HG03025 (cell line): ENCODE measurements around the gene ACAD10.

Experiments
- ATAC-seq: cut with Tn5 transposase; IDR thresholded peaks from one replicate; pipeline ENCODE4 v1.9.1; 2021; ENCODE audit warnings: mild to moderate bottlenecking, moderate library complexity; ENCODE audit not compliant: unreplicated experiment, low FRiP score

ACAD10 gene

DNA sequence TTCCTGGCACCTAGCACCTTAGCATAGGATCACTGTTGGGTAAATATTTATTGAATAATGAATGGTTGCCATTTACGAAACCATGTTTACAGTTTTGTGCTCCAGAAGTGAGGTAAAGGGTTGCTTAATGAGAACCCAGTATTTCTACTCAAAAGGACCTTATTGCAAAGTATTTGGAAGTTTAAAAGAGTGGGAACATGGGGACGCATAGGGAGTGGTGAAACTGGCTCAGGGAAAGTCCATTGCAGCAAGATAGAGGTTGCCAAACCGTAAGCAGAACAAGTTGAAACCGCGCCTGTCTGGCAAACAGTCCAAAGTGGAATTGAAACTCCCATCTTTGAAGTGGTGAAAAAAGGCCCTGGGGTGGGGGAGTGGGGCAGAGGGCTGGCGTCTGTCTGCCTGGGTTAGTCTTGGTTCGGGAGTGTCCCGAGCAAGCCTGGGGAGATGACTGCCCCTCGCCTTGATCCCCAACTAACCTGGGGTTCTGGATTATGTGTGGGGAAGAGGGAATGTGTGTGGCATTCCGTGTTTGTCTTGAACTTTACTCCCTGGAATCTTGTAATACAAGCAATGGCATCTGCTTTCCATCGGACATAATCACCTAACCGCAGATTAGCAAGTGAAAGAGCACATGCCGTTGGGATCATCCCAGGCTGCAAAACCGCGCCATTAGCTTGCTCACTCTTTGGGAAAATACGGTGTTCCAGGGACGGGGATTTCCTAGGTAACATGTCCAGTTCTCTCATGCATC is 88.1 kb downstream of the ACAD10 start:
- ATAC-seq, result no peak

DNA sequence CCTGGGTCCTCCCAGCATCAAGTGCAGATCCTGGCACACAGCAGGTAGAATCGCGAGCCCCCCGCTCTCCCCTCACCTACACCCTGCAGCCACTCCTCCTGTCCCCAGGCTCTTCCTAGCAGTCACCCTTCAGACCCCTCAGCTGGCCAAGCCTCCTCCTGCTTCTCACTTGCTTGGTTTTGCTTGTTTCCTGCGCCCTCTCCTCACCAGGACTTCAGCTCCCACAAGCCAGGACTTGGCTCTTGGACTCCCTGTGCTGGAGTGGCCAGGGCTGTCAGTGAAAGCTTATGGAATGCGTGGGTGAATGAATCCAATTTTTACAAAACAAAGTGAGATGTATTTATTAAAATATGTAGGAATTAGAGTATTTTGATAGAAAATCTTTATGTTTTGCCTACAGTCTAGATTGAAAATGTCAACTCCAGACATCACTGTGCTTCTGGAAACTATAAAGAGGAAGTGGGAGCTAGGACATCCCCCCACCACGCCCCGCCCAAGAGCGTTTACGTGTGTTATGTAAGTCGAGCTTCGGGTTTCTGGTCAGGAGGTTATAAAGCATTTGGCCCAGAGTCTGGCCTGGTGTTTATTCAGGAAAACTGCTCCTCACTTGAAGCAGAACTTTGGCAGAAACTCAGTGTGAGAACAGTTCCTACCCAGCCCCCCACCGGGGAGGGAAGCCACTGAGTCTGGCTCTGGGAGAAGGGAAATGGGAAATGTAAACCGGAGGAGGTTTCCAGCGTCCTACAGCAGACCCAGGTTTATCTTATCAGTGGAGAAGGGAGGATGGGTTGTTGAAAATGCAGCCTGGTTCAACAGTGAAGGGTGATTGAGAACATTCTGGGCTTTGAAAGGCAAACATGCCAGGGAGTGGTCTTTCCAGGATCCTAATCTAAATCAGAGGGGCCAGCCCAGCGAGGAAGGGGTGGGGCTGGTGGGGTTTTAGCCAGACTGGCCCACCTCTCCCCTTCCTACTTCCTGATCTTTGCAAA is 89.6 kb downstream of the ACAD10 start:
- ATAC-seq, result peak; percentile 50

DNA sequence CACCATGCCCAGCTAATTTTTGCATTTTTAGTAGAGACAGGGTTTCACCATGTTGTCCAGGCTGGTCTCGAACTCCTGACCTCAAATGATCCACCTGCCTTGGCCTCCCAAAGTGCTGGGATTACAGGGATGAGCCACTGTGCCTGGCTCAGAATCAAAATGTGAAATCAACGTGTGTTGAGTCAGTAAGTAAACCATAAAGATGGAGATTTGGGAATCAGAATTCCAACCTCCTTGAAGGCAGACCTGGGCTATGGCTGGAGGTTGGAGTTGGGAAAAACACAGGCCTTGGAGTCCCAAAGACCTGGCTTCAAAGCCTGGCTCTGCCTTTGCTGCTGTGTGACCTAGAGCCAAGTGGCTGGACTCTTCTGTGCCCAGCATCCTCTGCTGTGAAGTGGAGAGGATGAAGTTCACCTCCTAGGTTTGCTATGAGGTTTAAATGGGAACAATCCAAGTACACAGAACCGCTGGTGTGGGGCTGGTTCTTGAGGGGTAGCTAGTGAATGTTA is 91.0 kb downstream of the ACAD10 start:
- no peak for ATAC-seq

DNA sequence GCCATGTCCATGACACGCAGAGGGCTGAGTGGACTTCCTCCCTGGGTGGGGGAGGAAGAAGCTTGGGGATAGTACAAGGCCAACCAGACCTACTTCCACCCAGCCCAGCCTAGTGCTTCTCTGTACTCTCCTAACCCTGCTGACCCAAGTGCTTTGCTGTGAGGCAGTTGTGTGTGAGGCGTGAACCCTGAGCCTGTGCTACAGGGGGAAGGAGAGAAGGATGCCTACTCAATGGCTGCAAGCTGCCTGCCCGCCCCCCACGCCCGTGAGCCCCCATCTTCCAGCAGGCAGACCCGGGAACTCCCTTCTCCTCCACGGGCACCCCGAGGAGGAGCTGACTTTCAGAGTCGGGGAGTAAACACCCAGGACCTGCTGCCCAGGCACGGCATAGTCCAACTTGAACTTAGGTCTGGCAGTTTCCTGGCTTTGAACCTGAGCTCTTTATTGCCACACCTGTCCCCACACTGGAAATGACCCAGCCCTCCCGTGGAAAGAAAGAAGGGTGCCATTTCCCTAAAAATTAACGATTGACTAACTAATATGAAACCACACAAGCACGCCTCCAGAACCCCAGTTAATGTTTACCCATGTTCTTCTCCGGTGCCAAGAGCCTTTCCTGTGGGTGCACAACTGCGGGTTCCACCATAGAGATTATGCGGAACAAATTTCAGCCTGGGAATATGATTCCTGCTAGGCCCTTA is 91.6 kb downstream of the ACAD10 start:
- no peak for ATAC-seq

DNA sequence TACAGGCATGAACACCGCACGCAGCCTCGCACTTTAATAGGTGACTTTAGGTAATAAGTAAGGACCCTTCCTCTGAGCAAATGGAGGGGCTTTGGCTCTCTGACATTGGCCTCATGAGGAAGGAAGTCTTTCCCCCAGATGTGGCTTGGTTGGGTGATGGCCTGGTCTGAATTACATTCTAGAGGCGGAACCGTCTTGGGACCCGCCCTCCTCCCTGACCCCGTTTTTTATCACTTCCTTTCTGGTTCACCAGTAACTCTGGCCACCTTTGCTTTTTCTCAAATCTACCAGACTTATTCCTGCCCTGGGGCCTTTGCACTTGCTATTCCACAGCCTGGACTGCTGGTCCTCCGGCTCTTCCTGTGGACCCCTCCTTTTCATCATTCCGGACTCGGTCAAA is 94.3 kb downstream of the ACAD10 start:
- ATAC-seq, result no peak

DNA sequence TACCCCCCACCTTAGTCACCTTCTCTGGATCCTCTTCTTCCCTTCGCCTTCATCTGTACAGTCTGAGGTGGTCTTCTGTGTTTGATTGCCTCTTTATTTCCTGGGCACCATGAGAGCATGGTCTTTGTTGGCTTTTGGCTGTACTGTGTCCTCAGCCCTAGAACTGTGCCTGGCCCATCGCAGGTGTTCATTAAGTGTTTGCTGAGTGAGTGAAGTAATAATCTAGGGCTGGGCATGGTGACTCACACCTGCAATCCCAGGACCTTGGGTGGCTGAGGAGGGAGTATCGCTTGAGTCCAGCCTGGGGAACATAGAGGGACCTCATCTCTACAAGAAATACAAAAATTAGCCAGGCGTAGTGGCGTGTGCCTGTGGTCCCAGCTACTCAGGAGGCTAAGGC is 94.8 kb downstream of the ACAD10 start:
- ATAC-seq, result no peak

DNA sequence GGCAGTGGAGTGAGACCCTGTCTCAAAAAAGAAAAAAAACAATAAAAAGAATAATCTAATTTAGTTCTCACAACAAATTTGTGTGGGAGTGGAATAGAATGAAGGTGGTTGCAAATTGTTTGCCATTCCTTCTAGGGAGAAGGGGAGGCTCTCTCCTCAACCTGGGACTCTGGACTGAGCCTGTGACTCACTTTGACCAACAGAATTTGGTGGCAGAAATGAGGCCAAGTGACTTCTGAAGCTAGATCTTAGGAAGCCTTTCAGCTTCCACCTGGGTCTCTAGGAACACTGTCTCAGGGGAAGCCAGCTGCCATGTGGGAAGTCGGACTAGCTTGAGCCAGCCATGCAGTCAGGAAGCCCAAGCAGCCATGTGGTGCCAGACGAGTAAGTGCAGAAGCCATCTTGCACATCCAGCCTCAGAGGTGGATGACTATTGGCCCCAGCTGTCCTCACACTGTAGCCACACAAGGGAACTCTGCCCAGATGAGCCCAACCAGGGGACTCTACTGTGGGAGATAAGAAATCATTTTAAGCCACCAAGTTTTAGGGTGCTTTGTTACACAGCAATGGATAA is 95.3 kb downstream of the ACAD10 start:
- no peak for ATAC-seq

DNA sequence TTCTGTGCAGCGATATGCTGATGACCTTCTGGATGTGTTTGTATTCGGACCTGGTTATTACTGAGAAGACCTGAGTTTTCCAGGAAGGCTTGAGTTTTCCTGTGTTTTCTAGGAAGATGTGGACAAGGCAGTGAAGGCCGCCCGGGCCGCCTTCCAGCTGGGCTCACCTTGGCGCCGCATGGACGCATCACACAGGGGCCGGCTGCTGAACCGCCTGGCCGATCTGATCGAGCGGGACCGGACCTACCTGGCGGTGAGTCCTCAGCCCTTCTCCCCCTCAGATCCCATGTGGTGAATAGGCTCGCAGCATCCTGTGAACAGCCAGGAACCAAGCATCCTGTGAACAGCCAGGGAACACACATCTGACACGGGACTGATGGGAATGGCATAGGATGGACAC is 97.2 kb downstream of the ACAD10 start:
- no peak for ATAC-seq

DNA sequence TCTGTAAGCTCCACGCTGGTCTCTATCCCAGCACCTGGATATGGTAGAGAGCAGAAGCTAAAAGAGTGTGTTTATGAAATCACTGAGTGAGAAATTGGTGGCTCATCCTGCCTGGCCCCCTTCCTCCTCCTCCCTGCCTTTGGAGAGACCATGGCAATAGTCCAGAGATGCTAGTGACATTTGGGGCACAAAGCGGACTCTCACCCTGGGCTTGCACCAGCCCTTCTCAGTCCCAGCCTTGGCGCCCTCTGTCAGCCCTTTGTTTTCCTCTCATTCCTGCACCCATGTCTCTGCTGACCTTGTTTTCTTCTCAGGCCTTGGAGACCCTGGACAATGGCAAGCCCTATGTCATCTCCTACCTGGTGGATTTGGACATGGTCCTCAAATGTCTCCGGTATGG is 99.1 kb downstream of the ACAD10 start:
- no peak for ATAC-seq

DNA sequence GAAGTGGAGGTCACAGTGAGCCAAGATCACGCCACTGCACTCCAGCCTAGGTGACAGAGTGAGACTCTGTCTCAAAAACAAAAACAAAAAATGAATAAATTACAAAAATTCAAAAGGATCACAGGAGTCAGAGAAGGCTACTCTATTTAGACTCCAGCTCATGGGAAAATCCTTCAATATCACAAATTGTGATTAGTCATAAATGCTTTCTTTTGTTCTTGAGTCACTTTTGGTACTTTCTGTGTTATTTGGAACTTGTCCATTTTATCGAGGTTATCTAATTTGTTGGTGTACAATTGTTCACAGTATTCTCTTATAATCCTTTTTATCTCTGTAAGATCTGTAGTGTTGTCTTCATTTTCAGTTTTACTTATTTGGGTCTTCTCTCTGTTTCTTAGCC is 99.8 kb downstream of the ACAD10 start:
- ATAC-seq, result no peak

DNA sequence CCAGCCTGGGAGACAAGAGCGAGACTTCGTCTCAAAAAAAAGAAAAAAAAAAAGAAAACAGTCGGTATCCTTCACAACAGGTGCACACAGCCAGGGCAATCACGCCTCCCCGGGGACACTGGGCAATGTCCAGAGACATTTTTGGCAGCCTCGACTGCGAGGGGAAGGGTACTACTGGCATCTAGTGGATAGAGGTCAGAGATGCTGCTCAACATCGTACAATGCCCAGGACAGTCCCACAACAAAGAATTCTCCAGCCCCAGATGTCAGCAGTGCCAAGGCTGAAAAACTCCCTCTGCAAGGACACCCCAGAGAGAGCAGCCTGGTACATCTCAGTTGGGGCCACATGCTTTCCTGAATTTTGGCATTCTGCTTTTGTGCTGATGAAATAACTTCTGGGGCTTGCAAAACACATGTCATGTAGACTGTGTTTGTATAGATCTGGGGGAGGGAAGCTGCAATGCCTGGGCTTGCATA is 102.4 kb downstream of the ACAD10 start:
- no peak for ATAC-seq

DNA sequence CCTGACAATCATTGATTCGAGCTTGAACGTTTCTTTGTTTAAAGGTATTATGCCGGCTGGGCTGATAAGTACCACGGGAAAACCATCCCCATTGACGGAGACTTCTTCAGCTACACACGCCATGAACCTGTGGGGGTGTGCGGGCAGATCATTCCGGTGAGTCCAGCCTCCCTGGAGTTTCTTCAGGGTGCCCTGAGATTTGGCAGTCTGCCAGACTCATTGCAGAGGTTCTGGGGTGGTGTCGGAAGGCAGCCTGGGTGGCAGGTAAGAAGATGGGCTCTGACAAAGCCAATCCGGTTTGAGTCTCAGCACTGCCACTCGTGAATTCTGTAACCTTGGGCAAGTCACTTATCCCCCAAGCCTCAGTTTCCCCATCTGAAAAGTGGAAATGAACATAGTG is 103.9 kb downstream of the ACAD10 start:
- ATAC-seq, result no peak

DNA sequence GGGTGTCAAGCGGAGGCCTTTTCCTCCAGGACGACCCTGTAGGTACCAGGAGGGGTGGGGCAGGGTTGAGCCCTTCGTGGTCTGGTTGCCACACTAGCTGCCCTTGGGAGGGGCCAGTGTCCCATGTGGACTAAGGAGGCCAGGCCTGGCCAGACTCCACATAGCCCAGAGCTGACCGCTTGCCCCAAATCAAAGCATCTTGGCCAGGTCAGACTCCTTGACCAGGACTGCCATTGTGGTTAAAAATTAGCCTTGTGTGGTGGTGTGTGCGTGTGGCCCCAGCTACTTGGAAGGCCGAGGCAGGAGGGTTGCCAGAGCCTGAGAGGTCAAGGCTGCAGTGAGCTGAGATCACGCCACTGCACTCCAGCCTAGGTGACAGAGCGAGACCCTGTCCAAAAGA is 105.7 kb downstream of the ACAD10 start:
- no peak for ATAC-seq

DNA sequence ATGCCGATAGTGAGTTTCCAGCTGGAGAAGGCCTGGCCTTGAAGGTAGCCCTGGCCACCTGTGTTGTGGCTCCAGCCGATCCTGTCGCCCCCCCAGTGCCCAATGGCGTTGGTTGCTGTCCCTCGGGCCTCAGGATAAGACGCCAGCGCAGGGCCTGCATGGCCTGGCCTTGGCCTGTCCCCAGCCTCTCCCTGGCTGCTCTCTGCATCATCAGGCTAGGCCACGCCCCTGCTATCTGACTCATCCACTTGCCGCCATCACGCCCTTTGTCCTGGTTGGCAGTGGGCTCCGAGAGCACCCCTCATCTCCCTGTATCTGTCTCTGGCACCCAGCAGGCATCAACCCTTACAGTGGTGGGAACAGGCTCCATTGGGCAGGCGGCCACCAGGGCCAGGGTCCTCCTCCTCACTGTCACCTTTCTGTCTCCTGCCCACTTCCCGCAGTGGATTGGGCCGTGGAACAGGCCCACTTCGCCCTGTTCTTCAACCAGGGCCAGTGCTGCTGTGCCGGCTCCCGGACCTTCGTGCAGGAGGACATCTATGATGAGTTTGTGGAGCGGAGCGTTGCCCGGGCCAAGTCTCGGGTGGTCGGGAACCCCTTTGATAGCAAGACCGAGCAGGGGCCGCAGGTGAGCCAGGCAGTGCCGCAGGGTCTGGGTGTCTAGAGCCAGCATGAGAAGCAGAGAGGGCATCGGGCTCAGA is 106.5 kb downstream of the ACAD10 start:
- ATAC-seq, result no peak

DNA sequence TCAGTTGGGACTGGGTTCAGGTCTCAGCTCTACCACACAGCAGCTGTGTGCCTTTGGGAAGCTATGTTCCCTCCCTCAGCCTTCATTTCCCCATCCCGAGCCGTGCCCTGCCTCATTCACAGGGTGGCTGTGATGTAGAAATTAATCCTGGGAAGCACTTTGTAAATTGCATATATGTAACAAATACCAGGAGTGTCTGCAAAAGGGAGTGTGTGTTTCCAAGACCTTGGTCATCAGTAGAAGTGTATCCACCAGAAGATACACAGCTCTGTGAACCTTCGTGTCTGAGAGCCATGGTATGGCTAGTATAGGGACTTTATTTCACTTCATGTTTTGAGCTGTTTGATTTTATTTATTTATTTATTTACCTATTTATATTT is 107.0 kb downstream of the ACAD10 start:
- ATAC-seq, result no peak

DNA sequence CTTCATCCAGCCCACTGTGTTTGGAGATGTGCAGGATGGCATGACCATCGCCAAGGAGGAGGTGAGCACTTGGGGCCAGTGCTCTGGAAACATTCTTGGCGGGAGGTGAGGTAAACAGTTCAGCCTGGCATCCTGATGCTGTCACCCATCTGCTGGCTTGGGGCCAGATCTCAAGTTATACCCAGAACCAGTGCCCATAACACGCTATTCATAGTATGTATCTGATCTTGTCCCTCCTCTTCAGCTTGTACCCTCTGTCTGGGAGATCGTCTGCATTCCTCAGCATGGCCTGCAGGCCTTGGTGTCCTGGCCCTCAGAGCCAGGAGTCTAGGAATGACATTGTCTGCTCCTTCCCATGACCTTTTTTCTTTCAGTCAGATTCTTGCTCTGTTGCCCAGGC is 112.3 kb downstream of the ACAD10 start:
- ATAC-seq, result no peak

DNA sequence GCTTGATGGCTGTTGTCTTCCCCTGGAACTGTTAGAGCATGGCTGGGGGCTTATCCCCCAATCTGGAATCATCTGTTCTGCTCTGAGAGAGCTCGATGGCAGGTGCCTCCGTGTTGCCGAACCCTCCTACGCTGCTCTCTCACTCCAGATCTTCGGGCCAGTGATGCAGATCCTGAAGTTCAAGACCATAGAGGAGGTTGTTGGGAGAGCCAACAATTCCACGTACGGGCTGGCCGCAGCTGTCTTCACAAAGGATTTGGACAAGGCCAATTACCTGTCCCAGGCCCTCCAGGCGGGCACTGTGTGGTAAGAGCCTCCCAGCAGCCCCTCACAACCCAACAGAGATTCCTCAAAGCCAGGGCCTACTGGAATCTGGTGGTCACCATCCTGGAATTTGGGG is 113.9 kb downstream of the ACAD10 start:
- ATAC-seq, result no peak

DNA sequence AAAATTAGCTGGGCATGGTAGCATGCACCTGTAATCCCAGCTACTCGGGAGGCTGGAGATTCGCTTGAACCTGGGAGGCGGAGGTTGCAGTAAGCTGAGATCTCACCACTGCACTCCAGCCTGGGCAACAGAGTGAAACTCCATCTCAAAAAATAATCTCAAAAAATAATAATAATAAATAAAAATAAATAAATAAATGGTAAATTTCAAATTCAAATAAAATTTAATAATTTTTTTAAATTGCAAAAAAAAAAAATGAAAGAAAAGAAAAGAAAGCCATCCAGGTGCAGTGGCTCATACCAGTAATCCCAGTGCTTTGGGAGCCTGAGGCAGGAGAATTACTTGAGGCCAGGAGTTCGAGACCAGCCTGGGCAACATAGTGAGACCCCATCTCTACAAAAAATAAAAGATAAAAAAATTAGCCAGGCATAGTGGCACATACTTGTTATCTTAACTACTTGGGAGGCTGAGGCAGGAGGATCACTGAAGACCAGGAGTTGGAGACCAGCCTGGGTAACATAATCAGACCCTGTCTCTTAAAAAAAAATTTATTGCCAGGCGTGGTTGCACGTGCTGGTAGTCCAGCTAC is 117.3 kb downstream of the ACAD10 start:
- no peak for ATAC-seq

DNA sequence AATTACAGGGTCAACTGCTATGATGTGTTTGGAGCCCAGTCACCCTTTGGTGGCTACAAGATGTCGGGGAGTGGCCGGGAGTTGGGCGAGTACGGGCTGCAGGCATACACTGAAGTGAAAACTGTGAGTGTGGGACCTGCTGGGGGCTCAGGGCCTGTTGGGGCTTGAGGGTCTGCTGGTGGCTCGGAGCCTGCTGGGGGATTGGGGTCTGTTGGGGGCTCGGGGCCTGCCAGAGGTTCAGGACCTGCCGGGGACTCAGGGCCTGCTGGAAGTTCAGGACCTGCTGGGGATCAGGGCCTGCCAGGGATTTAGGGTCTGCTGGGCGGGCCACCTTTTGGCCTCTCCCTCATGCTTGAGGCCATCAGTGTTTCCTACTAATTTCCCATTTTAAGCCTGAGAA is 118.0 kb downstream of the ACAD10 start:
- no peak for ATAC-seq

DNA sequence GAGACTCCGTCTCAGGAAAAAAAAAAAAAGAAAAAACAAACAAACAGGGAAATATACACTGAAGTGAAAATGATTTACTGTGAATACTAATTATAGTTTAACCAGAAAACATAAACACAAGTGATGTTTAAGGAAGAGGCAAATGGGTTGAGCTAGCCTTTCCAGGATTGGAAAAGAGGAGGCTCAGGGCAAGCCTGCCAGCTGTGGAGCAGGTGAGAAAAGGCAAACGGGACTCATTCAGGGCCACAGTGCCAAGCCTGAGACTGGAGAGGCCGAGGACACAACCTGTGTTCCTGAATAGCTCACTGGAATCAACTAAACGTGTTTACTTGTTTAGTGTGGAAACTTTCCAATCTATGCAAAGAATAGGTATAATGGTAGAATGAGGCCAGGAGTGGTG is 120.5 kb downstream of the ACAD10 start:
- no peak for ATAC-seq
